NB4 (cell line): ENCODE measurements around the gene RABL6.

ENCODE experiments used
- DNase-seq: peaks from one replicate; pipeline ENCODE4 v3.0.0; 2010; ENCODE audit warnings: low read depth
- H3K4me3 ChIP-seq: one replicate; pipeline ENCODE4 v1.5.1; 2011; ENCODE audit warnings: mild to moderate bottlenecking, low read depth, low read length, moderate library complexity
- MYC ChIP-seq: IDR thresholded peaks from 2 replicates; pipeline ENCODE4 v1.6.1; 2011; ENCODE audit warnings: low read depth, low read length
- POLR2A ChIP-seq: IDR thresholded peaks from 2 replicates; pipeline ENCODE4 v1.6.1; 2011; ENCODE audit warnings: mild to moderate bottlenecking; ENCODE audit not compliant: insufficient read length; ENCODE audit errors: extremely low read depth
- TF ChIP-seq, protein P1 (sequence below): IDR thresholded peaks from one replicate; pipeline ENCODE4 v1.5.1; 2012; ENCODE audit warnings: low read depth, low read length
- TF ChIP-seq, protein P2 (sequence below): IDR thresholded peaks from 2 replicates; pipeline ENCODE4 v1.6.1; 2011; ENCODE audit warnings: low read depth, low read length

The RABL6 gene

DNA sequence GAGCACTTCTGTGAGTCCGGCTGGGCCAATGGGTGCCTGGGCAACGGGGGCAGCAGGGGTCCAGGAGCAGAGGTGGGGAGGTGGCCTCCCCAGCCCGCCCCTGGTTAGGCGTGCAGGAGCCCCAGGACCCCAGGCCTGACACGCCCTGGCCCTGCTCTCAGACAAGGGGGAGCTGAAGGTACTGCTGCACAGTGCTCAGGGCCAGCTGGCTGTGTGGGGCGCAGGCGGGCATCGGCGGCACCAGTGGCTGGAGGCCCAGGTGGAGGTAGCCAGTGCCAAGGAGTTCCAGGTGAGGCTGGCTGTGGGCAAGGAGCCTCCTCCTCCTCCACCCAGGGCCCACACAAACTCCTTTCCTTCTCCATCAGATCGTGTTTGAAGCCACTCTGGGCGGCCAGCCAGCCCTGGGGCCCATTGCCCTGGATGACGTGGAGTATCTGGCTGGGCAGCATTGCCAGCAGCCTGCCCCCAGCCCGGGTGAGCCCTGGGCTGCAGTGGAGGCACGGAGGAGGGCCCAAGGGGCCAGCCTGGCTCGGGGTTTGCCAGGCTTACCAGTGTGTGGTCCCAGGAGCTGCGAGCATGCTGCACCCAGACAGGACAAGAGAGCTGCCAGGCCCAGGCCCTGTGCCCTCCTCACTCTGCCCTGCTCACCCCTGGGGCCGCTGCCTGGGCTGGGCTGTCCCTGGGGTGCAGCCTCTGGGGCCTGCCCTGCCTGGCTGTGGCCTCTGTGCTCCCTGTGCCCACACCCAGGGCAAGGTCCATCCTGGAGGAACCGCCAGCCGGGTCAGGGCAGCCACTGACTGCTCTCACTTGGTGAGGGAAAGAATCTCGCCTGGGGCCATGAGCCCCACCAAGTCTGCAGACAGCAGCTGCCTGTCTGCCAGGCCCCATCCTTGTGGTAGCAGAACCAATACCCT, 51.4 kb downstream of the RABL6 start:
- H3K4me3 ChIP-seq: no peak overlapping the region
- no peak for TF ChIP-seq POLR2A
- no peak for TF ChIP-seq MYC
- TF ChIP-seq, protein P1, sequence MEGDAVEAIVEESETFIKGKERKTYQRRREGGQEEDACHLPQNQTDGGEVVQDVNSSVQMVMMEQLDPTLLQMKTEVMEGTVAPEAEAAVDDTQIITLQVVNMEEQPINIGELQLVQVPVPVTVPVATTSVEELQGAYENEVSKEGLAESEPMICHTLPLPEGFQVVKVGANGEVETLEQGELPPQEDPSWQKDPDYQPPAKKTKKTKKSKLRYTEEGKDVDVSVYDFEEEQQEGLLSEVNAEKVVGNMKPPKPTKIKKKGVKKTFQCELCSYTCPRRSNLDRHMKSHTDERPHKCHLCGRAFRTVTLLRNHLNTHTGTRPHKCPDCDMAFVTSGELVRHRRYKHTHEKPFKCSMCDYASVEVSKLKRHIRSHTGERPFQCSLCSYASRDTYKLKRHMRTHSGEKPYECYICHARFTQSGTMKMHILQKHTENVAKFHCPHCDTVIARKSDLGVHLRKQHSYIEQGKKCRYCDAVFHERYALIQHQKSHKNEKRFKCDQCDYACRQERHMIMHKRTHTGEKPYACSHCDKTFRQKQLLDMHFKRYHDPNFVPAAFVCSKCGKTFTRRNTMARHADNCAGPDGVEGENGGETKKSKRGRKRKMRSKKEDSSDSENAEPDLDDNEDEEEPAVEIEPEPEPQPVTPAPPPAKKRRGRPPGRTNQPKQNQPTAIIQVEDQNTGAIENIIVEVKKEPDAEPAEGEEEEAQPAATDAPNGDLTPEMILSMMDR: no peak
- TF ChIP-seq, protein P2, sequence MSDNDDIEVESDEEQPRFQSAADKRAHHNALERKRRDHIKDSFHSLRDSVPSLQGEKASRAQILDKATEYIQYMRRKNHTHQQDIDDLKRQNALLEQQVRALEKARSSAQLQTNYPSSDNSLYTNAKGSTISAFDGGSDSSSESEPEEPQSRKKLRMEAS: no peak
- DNase-seq: no peak

DNA sequence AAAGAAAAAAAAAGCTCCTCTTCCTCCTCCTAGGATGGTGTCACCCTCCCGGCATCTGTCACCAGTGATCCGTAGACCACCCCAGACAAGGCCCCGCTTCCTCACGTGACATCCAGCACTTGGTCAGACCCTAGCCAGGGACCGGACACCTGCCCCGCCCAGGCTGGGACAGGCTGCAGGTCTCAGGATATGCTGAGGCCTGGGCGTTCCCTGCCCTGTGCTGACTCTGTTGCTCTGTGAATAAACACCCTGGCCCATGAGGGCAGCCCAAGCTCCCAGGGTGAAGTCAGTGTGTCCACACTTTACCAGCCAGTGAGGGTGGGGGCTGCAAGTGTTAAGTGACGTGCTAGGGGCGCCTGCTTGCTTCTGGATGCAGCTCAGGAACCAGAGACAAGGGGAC, 52.8 kb downstream of the RABL6 start:
- TF ChIP-seq, protein P1: no peak
- no peak for DNase-seq
- H3K4me3 ChIP-seq: no peak overlapping the region

DNA sequence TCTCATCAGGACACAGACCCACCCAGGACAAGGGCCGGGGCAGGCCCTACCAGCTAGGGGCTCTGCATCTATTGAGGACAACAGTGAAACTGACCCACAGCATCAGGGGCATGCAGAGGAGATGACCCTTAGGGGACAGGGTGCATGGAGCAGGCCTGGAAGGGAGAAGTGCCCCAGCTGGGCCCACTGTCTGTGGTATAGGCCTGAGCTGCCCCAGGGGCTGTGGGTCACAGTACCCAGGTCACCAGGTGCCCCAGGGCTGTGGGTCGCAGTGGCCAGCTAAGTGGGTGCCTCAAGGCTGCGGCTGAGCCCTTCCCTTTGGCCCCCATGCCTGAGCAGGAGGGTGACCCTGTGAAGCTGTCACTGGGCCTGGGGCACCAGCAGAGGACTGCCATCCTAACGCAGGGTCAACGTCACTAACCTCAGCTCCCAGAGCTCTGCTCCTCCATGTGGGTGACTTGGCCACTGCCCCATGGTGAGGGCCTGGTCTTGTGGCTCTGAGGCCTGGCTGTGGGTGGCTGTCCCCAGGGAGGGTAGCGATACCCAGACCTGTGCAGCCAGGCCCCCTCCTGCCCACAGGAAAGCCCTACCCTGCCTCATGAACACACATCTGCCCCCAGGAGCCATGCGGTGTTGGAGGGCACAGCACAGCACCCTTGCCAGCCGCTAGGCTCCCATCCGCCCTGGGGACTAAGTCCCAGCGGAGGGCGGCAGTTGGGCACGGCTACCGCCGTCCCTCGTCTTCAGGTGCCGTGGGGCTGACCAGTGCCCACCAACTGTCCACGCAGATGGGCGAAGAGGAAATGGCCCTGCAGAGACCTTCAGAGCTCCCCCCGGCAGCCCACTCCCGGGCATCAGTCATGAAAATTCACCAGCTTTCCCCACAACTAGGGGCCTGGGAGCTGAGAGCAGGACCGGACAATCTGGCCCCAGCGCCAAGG, 53.5 kb downstream of the RABL6 start:
- no peak for DNase-seq
- no peak overlapping the region for H3K4me3 ChIP-seq
- TF ChIP-seq, protein P2: no peak
- TF ChIP-seq POLR2A: no peak
- TF ChIP-seq, protein P1: no peak

DNA sequence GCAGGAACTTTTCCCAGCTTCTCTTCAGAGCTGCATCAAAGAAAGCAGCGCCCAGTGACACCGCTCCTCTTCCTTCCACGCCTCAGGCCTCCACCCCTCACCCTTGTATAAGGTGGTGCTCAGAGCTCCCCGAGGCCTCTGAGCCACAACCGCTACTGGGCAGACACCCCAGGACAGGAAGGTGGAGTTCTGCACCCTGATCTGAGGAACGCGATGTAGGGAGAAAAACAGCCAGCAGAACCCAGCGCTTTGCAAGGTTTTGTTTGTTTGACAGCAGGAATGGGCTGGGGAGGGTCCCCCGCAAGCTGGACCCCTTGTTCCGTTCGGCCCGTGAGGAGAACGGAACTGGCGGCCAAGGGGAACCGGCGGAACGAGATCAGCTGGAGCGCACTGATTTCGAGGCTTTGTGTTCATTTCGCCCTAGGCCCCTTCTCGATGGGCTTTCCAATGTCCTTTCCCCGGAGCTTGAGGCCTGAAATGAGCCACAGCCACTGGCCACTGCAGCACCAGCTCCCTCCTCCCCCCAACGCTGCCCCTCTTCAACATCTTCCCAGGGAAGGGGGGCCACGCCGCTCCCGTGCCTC, 54.2 kb downstream of the RABL6 start:
- H3K4me3 ChIP-seq: no peak overlapping the region
- DNase-seq: no peak
- TF ChIP-seq POLR2A (no peak), MYC (no peak)
- TF ChIP-seq, protein P1: no peak
- TF ChIP-seq, protein P2: no peak

DNA sequence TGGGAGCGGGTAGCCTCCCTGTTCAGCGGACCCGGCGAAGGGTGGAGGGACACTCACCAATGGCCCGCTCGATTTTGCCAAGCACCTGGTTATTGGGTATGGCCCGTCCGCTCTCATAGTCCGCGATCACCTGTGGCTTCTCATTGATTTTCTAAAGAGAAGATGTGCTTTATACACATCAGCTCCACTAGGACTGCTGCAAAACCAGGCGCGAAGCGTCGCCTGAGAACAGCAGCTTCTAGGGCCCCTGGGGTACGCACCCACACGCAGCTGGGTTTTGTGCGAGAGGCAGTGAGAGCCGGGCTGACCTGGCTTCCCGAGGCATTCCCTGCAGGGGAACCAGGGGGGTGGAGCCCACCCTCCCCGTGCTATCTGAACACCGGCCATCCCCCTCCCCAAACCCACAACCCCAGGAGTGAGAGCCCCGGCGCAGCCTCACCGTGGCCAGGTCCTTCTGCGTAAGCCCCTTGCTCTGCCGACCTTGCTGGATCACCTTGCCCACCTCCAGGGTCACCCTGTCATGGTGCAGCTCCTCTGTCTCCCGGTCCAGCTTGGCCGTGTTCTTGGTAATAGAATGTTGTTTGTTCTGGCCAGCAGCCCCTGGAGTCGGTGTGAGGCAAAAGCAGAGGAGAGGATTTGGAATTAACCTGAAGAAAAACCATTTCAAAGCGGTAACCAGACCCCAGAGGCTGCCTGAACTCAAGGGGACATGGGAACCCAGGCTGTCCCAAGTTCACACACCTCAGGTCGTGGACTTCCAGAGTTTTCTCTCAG, 55.3 kb downstream of the RABL6 start:
- TF ChIP-seq POLR2A (no peak), MYC (no peak)
- TF ChIP-seq, protein P2: no peak
- TF ChIP-seq, protein P1: no peak
- H3K4me3 ChIP-seq: no peak overlapping the region

More for the DNA sequence above, 55.3 kb downstream of the RABL6 start:
- DNase-seq: no peak
